BLaER1 treated with 17β-estradiol and CSF1 and Interleukin-3, amounts not matched to agents 10 nM and 100 nM (cell line): ENCODE data around the gene SASH1.

ENCODE experiments used
- H3K27ac ChIP-seq, 11 experiments: shearing (Covaris generic); formaldehyde crosslinking; 2 replicates each; pipeline ENCODE4 v1.8.1; 2022
- H3K27me3 ChIP-seq, 11 experiments: shearing (Covaris generic); formaldehyde crosslinking; 2 replicates each; pipeline ENCODE4 v1.8.1; 2022
- H3K36me3 ChIP-seq, 11 experiments: shearing (Covaris generic); formaldehyde crosslinking; 2 replicates each; pipeline ENCODE4 v1.8.1; 2022
- H3K4me1 ChIP-seq, 10 experiments: shearing (Covaris generic); formaldehyde crosslinking; 2 replicates each; pipeline ENCODE4 v1.8.1; 2022
- H3K4me2 ChIP-seq, 11 experiments: shearing (Covaris generic); formaldehyde crosslinking; 2 replicates each; pipeline ENCODE4 v1.8.1; 2022
- H3K4me3 ChIP-seq, 10 experiments: shearing (Covaris generic); formaldehyde crosslinking; 2 replicates each; pipeline ENCODE4 v1.8.1; 2022
- H3K9ac ChIP-seq, 11 experiments: shearing (Covaris generic); formaldehyde crosslinking; 2 replicates each; pipeline ENCODE4 v1.8.1; 2022
- H3K9me3 ChIP-seq, 11 experiments: shearing (Covaris generic); formaldehyde crosslinking; replicated peaks in 1 of 11; 2 replicates each; pipeline ENCODE4 v1.8.1; 2022
- H4K20me1 ChIP-seq, 11 experiments: shearing (Covaris generic); formaldehyde crosslinking; 2 replicates each; pipeline ENCODE4 v1.8.1; 2022
- Cebpa-rat ChIP-seq, 11 experiments: shearing (Covaris generic); IDR thresholded peaks; 2 replicates each; pipeline ENCODE4 v1.8.1; 2022

Gene SASH1

GRCh38 chr6:148545901-148546300, 203.3 kb downstream of the SASH1 start:
- Histone ChIP-seq H3K9me3 (0 out of 22 replicates have a peak, but pooled peaks cover 0 to 3% (median 0%) of the 10 kb centered on the region in 11 experiments), H3K4me2 (no peak overlapping the region), H3K4me3 (no peak overlapping the region), H4K20me1 (no peaks in the 10 kb centered on the region), H3K9ac (no peak overlapping the region), H3K36me3 (peaks cover 0 to 70% (median 0%) of the 10 kb centered on the region in 11 experiments; a peak in 4 of 22 replicates), H3K4me1 (peaks cover 0 to 13% (median 6%) of the 10 kb centered on the region in 10 experiments; a peak in 15 of 20 replicates), H3K27me3 (no peaks in the 10 kb centered on the region), H3K27ac (no peak overlapping the region)
- no peak for TF ChIP-seq Cebpa-rat (IDR thresholded peaks at IDR 0.05)

GRCh38 chr6:148547110-148547509, 204.5 kb downstream of the SASH1 start:
- no peak overlapping the region for H3K27ac ChIP-seq
- H3K4me1 ChIP-seq: peaks cover 0 to 13% (median 7%) of the 10 kb centered on the region in 10 experiments; a peak in 13 of 20 replicates
- H3K4me2 ChIP-seq: no peak overlapping the region
- H3K9ac ChIP-seq: no peak overlapping the region
- no peaks in the 10 kb centered on the region for H3K27me3 ChIP-seq
- no peaks in the 10 kb centered on the region for H4K20me1 ChIP-seq
- peaks cover 0 to 59% (median 0%) of the 10 kb centered on the region in 11 experiments; a peak in 4 of 22 replicates for H3K36me3 ChIP-seq
- no peak for TF ChIP-seq Cebpa-rat (IDR thresholded peaks at IDR 0.05)
- no peak overlapping the region for H3K4me3 ChIP-seq
- H3K9me3 ChIP-seq: 0 out of 22 replicates have a peak, but pooled peaks cover 0 to 3% (median 0%) of the 10 kb centered on the region in 11 experiments

- Histone ChIP-seq H3K27me3 (no peaks in the 10 kb centered on the region), H3K9me3 (peaks cover 0 to 3% (median 0%) of the 10 kb centered on the region in 11 experiments; a peak in 3 of 22 replicates), H3K4me2 (no peak overlapping the region), H3K27ac (no peak overlapping the region), H3K4me3 (no peak overlapping the region), H3K9ac (no peak overlapping the region), H3K36me3 (peaks cover 0 to 48% (median 0%) of the 10 kb centered on the region in 11 experiments; a peak in 4 of 22 replicates), H4K20me1 (no peaks in the 10 kb centered on the region), H3K4me1 (peaks cover 0 to 13% (median 7%) of the 10 kb centered on the region in 10 experiments; a peak in 13 of 20 replicates)
- no peak for TF ChIP-seq Cebpa-rat (IDR thresholded peaks at IDR 0.05)
Measured at GRCh38 chr6:148548065-148548748, 205.6 kb downstream of the SASH1 start.

GRCh38 chr6:148548749-148549140, 206.1 kb downstream of the SASH1 start:
- Histone ChIP-seq H3K36me3 (peaks cover 0 to 44% (median 0%) of the 10 kb centered on the region in 11 experiments; a peak in 5 of 22 replicates), H3K9me3 (peaks cover under 1 to 7% (median 4%) of the 10 kb centered on the region in 11 experiments; a peak in 17 of 22 replicates), H3K4me3 (no peak overlapping the region), H3K9ac (no peak overlapping the region), H3K27ac (no peak overlapping the region), H3K4me2 (no peak overlapping the region), H4K20me1 (no peaks in the 10 kb centered on the region), H3K27me3 (no peaks in the 10 kb centered on the region), H3K4me1 (peaks cover 0 to 13% (median 7%) of the 10 kb centered on the region in 10 experiments; a peak in 13 of 20 replicates)
- no peak for TF ChIP-seq Cebpa-rat (IDR thresholded peaks at IDR 0.05)

GRCh38 chr6:148550569-148550968, 207.9 kb downstream of the SASH1 start:
- no peak overlapping the region for H3K27ac ChIP-seq
- TF ChIP-seq Cebpa-rat (IDR thresholded peaks at IDR 0.05): no peak

GRCh38 chr6:148551226-148551625, 208.6 kb downstream of the SASH1 start:
- H3K9me3 ChIP-seq: peaks cover 4 to 11% (median 7%) of the 10 kb centered on the region in 11 experiments; a peak in 18 of 22 replicates

More at GRCh38 chr6:148550569-148550968, 207.9 kb downstream of the SASH1 start:
- no peaks in the 10 kb centered on the region for H3K27me3 ChIP-seq
- no peak overlapping the region for H3K9ac ChIP-seq
- peaks cover 0 to 13% (median 7%) of the 10 kb centered on the region in 10 experiments; a peak in 13 of 20 replicates for H3K4me1 ChIP-seq
- H3K4me3 ChIP-seq: no peak overlapping the region
- no peaks in the 10 kb centered on the region for H4K20me1 ChIP-seq
- peaks cover 0 to 30% (median 0%) of the 10 kb centered on the region in 11 experiments; a peak in 5 of 22 replicates for H3K36me3 ChIP-seq
- H3K9me3 ChIP-seq: peaks cover 4 to 11% (median 7%) of the 10 kb centered on the region in 11 experiments; a peak in 18 of 22 replicates
- H3K4me2 ChIP-seq: peak overlapping the region in 8 of 11 experiments; percentile 7 to 55 (median 26); a peak in 12 of 22 replicates

GRCh38 chr6:148556410-148556809, 213.8 kb downstream of the SASH1 start:
- Histone ChIP-seq H3K27ac (peak overlapping the region in 10 of 11 experiments; percentile 60 to 84 (median 76); a peak in 17 of 22 replicates), H3K4me2 (peak overlapping the region; percentile 68 to 96 (median 89); a peak in 21 of 22 replicates), H3K4me3 (peak overlapping the region in 5 of 10 experiments; percentile 31 to 57 (median 51); a peak in 8 of 20 replicates), H4K20me1 (no peaks in the 10 kb centered on the region), H3K9ac (peak overlapping the region in 6 of 11 experiments; percentile 55 to 70 (median 64); a peak in 9 of 22 replicates), H3K27me3 (peaks cover 0 to 14% (median 8%) of the 10 kb centered on the region in 11 experiments; a peak in 9 of 22 replicates), H3K9me3 (peaks cover 4 to 11% (median 7%) of the 10 kb centered on the region in 11 experiments; a peak in 18 of 22 replicates), H3K36me3 (peaks cover 0 to 5% (median 0%) of the 10 kb centered on the region in 11 experiments; a peak in 1 of 22 replicates), H3K4me1 (peaks cover 36 to 45% (median 42%) of the 10 kb centered on the region in 10 experiments)
- TF ChIP-seq Cebpa-rat (IDR thresholded peaks at IDR 0.05): peak in 4 of 11 experiments; percentile 30 to 56 (median 34); a peak in 2 of 22 replicates

More at GRCh38 chr6:148551226-148551625, 208.6 kb downstream of the SASH1 start:
- Histone ChIP-seq H3K4me3 (no peak overlapping the region), H4K20me1 (no peaks in the 10 kb centered on the region), H3K4me2 (peak overlapping the region in 3 of 11 experiments; percentile 39 to 55 (median 54); a peak in 5 of 22 replicates), H3K36me3 (peaks cover 0 to 23% (median 0%) of the 10 kb centered on the region in 11 experiments; a peak in 5 of 22 replicates), H3K27me3 (no peaks in the 10 kb centered on the region), H3K27ac (no peak overlapping the region), H3K9ac (no peak overlapping the region), H3K4me1 (peaks cover 3 to 18% (median 12%) of the 10 kb centered on the region in 10 experiments)
- TF ChIP-seq Cebpa-rat (IDR thresholded peaks at IDR 0.05): no peak

- Histone ChIP-seq H3K9ac (peak overlapping the region in 8 of 11 experiments; percentile 19 to 70 (median 60); a peak in 15 of 22 replicates), H3K4me1 (peaks cover 36 to 44% (median 42%) of the 10 kb centered on the region in 10 experiments), H3K36me3 (peaks cover 0 to 5% (median 0%) of the 10 kb centered on the region in 11 experiments; a peak in 1 of 22 replicates), H3K27ac (peak overlapping the region in 10 of 11 experiments; percentile 59 to 84 (median 76); a peak in 20 of 22 replicates), H3K4me3 (peak overlapping the region in 6 of 10 experiments; percentile 24 to 52 (median 35); a peak in 11 of 20 replicates), H3K9me3 (peaks cover 4 to 11% (median 7%) of the 10 kb centered on the region in 11 experiments; a peak in 18 of 22 replicates), H4K20me1 (no peaks in the 10 kb centered on the region), H3K4me2 (peak overlapping the region; percentile 68 to 96 (median 89)), H3K27me3 (peaks cover 0 to 14% (median 8%) of the 10 kb centered on the region in 11 experiments; a peak in 9 of 22 replicates)
- TF ChIP-seq Cebpa-rat (IDR thresholded peaks at IDR 0.05): peak in 7 of 11 experiments; percentile 58 to 82 (median 70); a peak in 13 of 22 replicates
Measured at GRCh38 chr6:148557796-148558321, 215.2 kb downstream of the SASH1 start.
